HepG2 (cell line): ENCODE results near the gene NRL. TPM values are rescaled to one million over a fixed set of nuclear protein-coding genes. Genes with fewer than 3 reads are reported as not detected.
A peak's percentile ranks its signal among the peaks of the same experiment; 100 is the strongest.

Source experiments
- AHR ChIP-seq: IDR thresholded peaks from 2 replicates; pipeline ENCODE4 v1.6.1; 2018; ENCODE audit warnings: missing genetic modification reagents, missing compliant biosample characterization
- ATF7-NPFF ChIP-seq: sonication (generic); formaldehyde crosslinking; IDR thresholded peaks from 2 replicates; pipeline ENCODE4 v1.8.1; 2023; ENCODE audit warnings: mild to moderate bottlenecking, low read depth, missing genetic modification reagents, moderate library complexity
- FOXC1 ChIP-seq: sonication (generic); formaldehyde crosslinking; IDR thresholded peaks from 2 replicates; pipeline ENCODE4 v1.8.0; 2022; ENCODE audit warnings: mild to moderate bottlenecking, missing genetic modification reagents, borderline replicate concordance
- GPBP1L1 ChIP-seq: sonication (generic); formaldehyde crosslinking; IDR thresholded peaks from 2 replicates; pipeline ENCODE4 v1.5.0; 2020; ENCODE audit warnings: mild to moderate bottlenecking, missing genetic modification reagents
- HIC2 ChIP-seq: sonication (generic); formaldehyde crosslinking; IDR thresholded peaks from 2 replicates; pipeline ENCODE4 v1.9.0; 2022; ENCODE audit warnings: low read depth, missing genetic modification reagents
- HNF4G ChIP-seq, 2 experiments: sonication (generic) in 1 of 2; formaldehyde crosslinking in 1 of 2; IDR thresholded peaks; 2 replicates each; pipeline versions ENCODE4 v1.4.0 to v1.6.1; 2011 to 2020; ENCODE audit warnings: borderline replicate concordance in 2 of 2, low read depth in 2 of 2, mild to moderate bottlenecking in 2 of 2, low read length in 1 of 2, missing genetic modification reagents in 1 of 2, moderate library complexity in 1 of 2
- KDM2A ChIP-seq: sonication (generic); formaldehyde crosslinking; IDR thresholded peaks from 2 replicates; pipeline ENCODE4 v1.4.0; 2020; ENCODE audit warnings: low read depth, missing genetic modification reagents, borderline replicate concordance
- PITX1 ChIP-seq: sonication (generic); formaldehyde crosslinking; IDR thresholded peaks from 2 replicates; pipeline ENCODE4 v1.5.1; 2020; ENCODE audit warnings: mild to moderate bottlenecking, missing genetic modification reagents
- SP140L ChIP-seq: sonication (generic); formaldehyde crosslinking; IDR thresholded peaks from 2 replicates; pipeline ENCODE4 v1.4.0; 2020; ENCODE audit warnings: missing genetic modification reagents, borderline replicate concordance
- TSC22D2 ChIP-seq: sonication (generic); formaldehyde crosslinking; IDR thresholded peaks from 2 replicates; pipeline ENCODE4 v1.5.1; 2020; ENCODE audit warnings: missing genetic modification reagents, mild to moderate bottlenecking, borderline replicate concordance
- YEATS2 ChIP-seq: sonication (generic); formaldehyde crosslinking; IDR thresholded peaks from 2 replicates; pipeline ENCODE4 v1.4.0; 2020; ENCODE audit warnings: missing genetic modification reagents, borderline replicate concordance
- ZBTB39 ChIP-seq: sonication (generic); formaldehyde crosslinking; IDR thresholded peaks from 2 replicates; pipeline ENCODE4 v1.5.0; 2020; ENCODE audit warnings: missing genetic modification reagents
- ZMYM2 ChIP-seq: sonication (generic); formaldehyde crosslinking; IDR thresholded peaks from 2 replicates; pipeline ENCODE4 v1.8.0; 2022; ENCODE audit warnings: mild to moderate bottlenecking, missing genetic modification reagents
- ZNF10 ChIP-seq: sonication (generic); formaldehyde crosslinking; IDR thresholded peaks from 2 replicates; pipeline ENCODE4 v1.4.0; 2020; ENCODE audit warnings: mild to moderate bottlenecking, low read depth, missing genetic modification reagents, borderline replicate concordance
- ZNF280D ChIP-seq: sonication (generic); formaldehyde crosslinking; IDR thresholded peaks from 2 replicates; pipeline ENCODE4 v1.5.1; 2020; ENCODE audit warnings: mild to moderate bottlenecking, missing genetic modification reagents
- ZNF484 ChIP-seq: sonication (generic); formaldehyde crosslinking; IDR thresholded peaks from 2 replicates; pipeline ENCODE4 v1.5.1; 2020; ENCODE audit warnings: mild to moderate bottlenecking, low read depth, missing genetic modification reagents, borderline replicate concordance
- ZNF547 ChIP-seq: sonication (generic); formaldehyde crosslinking; IDR thresholded peaks from 2 replicates; pipeline ENCODE4 v1.5.1; 2020; ENCODE audit warnings: mild to moderate bottlenecking, missing genetic modification reagents
- ZNF737 ChIP-seq: sonication (generic); formaldehyde crosslinking; IDR thresholded peaks from 2 replicates; pipeline ENCODE4 v1.5.0; 2020; ENCODE audit warnings: missing genetic modification reagents, mild to moderate bottlenecking, borderline replicate concordance
- ZSCAN29 ChIP-seq: sonication (generic); formaldehyde crosslinking; conservative IDR thresholded peaks from 2 replicates; pipeline ENCODE4 v1.4.0; 2020; ENCODE audit warnings: mild to moderate bottlenecking, missing genetic modification reagents
- polyA plus RNA-seq, 8 experiments: library from polyadenylated mRNA; depleted of rRNA in 3 of 8; stranded (reverse) in 7 of 8; unstranded in 1 of 8; fragments of >200 nt; fragmentation: Illumina TruSeq in 4 of 8; extraction: Trizol in 4 of 8; gene quantifications; 2 replicates each; pipeline versions ENCODE4 v1.2.1 to v1.2.3, GENCODE V29; 2011 to 2016; ENCODE audit warnings: low read depth in 4 of 8, missing spikeins in 1 of 8, mixed read lengths in 1 of 8; ENCODE audit not compliant: insufficient read depth in 1 of 8
- total RNA-seq, 5 experiments: library from RNA; depleted of rRNA; stranded (reverse); fragments of >200 nt; fragmentation: Illumina TruSeq; extraction: Trizol; gene quantifications; 2 replicates each; pipeline ENCODE4 v1.2.3, GENCODE V29; 2016; ENCODE audit warnings: low read depth in 1 of 5

Gene NRL
- total and polyA plus RNA-seq, 2 of the 13 experiments (the other 11 are each of a cell fraction or from before 2014, with no cell fraction given) = 2.5 to 4.7 TPM

- TF ChIP-seq GPBP1L1 = no peak
- TF ChIP-seq ZNF10 (CRISPR knock-in tag) = no peak
- no peak for TF ChIP-seq ZNF484 (CRISPR knock-in tag)
- no peak for TF ChIP-seq ZSCAN29
- TF ChIP-seq ZNF280D (CRISPR knock-in tag) = no peak
- TF ChIP-seq HNF4G (IDR thresholded peaks at IDR 0.05; ENCODE audit: borderline replicate concordance, low read depth, low read length) = no peak
- no peak for TF ChIP-seq HNF4G (CRISPR knock-in tag; IDR thresholded peaks at IDR 0.05; ENCODE audit: borderline replicate concordance, low read depth)
- no peak for TF ChIP-seq AHR (CRISPR knock-in tag)
- TF ChIP-seq YEATS2 (CRISPR knock-in tag) = no peak
- TF ChIP-seq FOXC1 (CRISPR knock-in tag) = peak; percentile 17; the same call in 1 of the 2 replicates
- TF ChIP-seq ATF7-NPFF (CRISPR knock-in tag) = no peak
- no peak for TF ChIP-seq SP140L (CRISPR knock-in tag)
- no peak for TF ChIP-seq ZNF547
- TF ChIP-seq KDM2A (CRISPR knock-in tag) = no peak
- TF ChIP-seq HIC2 (CRISPR knock-in tag) = no peak; the same call in 1 of the 2 replicates
- no peak for TF ChIP-seq PITX1 (CRISPR knock-in tag)
- no peak for TF ChIP-seq ZNF737 (CRISPR knock-in tag)
- TF ChIP-seq ZMYM2 (CRISPR knock-in tag) = 0 out of 2 replicates have a peak, but pooled peaks have one; percentile 28
- TF ChIP-seq TSC22D2 (CRISPR knock-in tag) = no peak
- TF ChIP-seq ZBTB39 (CRISPR knock-in tag) = no peak; the same call in 1 of the 2 replicates
These were observed 61.8 kb downstream of the NRL start (continued) for GRCh38 chr14:24052656-24053547.
